ENCODE results near the gene NDUFA6.

- no peak for TF ChIP-seq CTCF (IDR thresholded peaks at IDR 0.05 in 2 of 3, conservative IDR thresholded peaks at IDR 0.05 in 1 of 3; ENCODE audit: borderline replicate concordance in 1 of 3, insufficient read depth in 1 of 3, low read depth in 2 of 3, low read length in 2 of 3)
- no peak for TF ChIP-seq RAD21 (IDR thresholded peaks at IDR 0.05; ENCODE audit: low read depth)
- no peak for TF ChIP-seq POLR2A (IDR thresholded peaks at IDR 0.05; ENCODE audit: borderline replicate concordance, extremely low read depth, insufficient read depth, insufficient read length)
- no peak for TF ChIP-seq REST (IDR thresholded peaks at IDR 0.05; ENCODE audit: low read depth)
- no peak for TF ChIP-seq POLR2AphosphoS5 (IDR thresholded peaks at IDR 0.05; ENCODE audit: low read depth, low read length)
- TF ChIP-seq ATF3 (IDR thresholded peaks at IDR 0.05), result no peak
- TF ChIP-seq SRF (IDR thresholded peaks at IDR 0.05; ENCODE audit: low read depth), result no peak
- TF ChIP-seq SIN3A (IDR thresholded peaks at IDR 0.05; ENCODE audit: low read depth), result no peak
- no peak for TF ChIP-seq CBX3 (IDR thresholded peaks at IDR 0.05; ENCODE audit: low read depth)
- TF ChIP-seq EZH2 (IDR thresholded peaks at IDR 0.05), result no peak
Observed at GRCh38 chr22:42078469-42079318, 11.9 kb downstream of the NDUFA6 start.
